Activated CD4-positive, alpha-beta T cell treated with anti-CD3 and anti-CD28 coated beads for 48 hours (primary cell): ENCODE data around the gene SPECC1.
"Not testable (repeated sequence)": the region's sequence is repeated elsewhere in the genome, so short reads cannot be mapped to it uniquely, and the experiment has no call there.

Source experiments
- DNase-seq: peaks from one replicate; pipeline ENCODE4 v3.0.0-alpha.2; 2020

Gene SPECC1

GRCh38 chr17:20009302-20010098, at the start of gene SPECC1:
Gene SPECC1, plus strand, starts transcription at chr17:20009359. Its CDS starts 87,293 bp downstream, at chr17:20096652.
- peak; percentile 90 for DNase-seq

GRCh38 chr17:19962954-19963353, 46.2 kb upstream of the SPECC1 start:
- DNase-seq, result not testable (repeated sequence)

DNA sequence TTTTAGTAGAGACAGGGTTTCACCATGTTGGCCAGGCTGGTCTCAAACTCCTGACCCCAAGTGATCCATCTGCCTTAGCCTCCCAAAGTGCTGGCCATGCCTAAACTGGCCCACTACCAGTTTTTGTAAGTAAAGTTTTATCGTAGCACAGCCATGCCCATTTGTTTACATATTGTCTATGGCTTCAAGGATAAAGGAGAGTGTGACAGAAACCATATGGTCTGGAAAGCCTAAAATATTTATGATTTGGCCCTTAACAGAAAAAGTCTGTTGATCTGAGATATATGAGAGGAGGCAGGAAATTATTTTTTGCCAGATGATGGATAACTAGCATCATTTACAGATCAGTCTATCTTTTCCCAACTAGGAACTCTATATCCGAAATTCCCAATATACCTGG, 36.0 kb upstream of the SPECC1 start:
- DNase-seq, result no peak

DNA sequence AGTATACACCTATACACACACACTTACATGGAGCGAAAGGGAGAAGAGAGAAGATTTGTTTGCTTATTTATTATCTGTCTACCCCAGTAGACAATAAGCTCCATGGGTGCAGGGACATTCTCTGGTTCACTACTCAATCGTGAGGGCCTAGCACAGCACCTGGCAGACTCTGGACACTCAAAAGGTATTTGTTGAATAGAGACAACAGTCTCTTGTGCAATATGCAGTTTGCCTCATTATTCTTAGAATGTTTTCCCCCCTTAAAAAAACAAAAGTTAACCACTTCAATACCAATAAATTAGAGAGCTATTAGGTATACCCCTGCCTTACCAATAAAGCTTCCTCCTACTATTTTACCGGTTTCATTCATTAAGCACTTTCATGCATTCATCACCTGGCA, 33.6 kb upstream of the SPECC1 start:
- no peak for DNase-seq

GRCh38 chr17:19977293-19978208, 31.6 kb upstream of the SPECC1 start, which contains the start of gene AKAP10:
Gene AKAP10, minus strand, starts transcription at chr17:19977828. Its CDS starts 149 bp downstream, at chr17:19977679.
- DNase-seq, result peak; percentile 97

DNA sequence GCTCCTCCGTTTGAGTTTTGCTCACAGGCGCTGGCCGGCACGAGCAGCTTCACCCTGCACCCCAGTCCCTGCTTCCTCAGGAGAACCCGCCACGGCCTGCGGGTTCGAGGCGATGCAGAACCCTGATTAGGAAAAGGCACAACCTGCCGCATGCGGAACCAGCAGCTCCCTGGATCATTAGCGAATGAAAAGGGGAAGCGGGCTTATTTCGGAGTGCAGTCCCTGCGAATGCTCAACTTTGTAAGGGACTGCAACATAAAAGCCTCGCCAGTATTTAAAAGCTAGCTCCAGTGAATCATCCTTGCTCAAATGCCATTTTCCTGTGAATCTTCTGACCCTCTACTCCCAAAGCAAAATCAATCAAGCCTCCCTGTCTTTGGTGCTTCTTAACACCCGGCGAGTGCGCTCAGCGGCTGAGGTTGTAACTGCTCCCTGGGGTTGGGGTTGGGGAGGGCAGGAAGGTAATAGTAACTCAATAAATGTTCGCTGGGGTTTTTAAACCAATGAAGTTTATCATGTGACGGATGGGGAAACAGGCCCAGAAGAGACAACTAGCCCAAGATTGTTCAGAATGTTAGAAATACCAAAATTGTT, 30.9 kb upstream of the SPECC1 start:
- DNase-seq, result peak; percentile 63

DNA sequence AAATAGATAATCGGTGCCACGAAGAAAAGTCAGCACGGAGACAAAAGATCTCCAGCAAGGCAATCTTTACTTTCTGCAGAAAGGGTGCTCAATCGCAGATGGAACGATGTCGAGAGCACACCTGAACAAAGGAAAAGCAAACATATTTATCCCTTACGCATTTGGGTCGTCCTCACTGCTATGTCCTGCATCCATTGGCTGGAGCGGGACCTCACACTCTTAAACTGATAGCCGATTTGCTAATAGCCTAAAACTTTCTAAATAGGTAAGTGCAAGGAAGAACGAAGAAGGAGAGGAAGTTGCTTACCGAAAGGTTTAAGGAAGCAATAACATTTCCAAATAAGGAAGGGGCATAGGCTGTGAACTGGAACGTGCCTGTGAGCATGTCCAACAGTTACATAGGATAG, 30.4 kb upstream of the SPECC1 start:
- DNase-seq, result no peak

GRCh38 chr17:19979917-19980770, 29.0 kb upstream of the SPECC1 start:
- DNase-seq, result no peak

DNA sequence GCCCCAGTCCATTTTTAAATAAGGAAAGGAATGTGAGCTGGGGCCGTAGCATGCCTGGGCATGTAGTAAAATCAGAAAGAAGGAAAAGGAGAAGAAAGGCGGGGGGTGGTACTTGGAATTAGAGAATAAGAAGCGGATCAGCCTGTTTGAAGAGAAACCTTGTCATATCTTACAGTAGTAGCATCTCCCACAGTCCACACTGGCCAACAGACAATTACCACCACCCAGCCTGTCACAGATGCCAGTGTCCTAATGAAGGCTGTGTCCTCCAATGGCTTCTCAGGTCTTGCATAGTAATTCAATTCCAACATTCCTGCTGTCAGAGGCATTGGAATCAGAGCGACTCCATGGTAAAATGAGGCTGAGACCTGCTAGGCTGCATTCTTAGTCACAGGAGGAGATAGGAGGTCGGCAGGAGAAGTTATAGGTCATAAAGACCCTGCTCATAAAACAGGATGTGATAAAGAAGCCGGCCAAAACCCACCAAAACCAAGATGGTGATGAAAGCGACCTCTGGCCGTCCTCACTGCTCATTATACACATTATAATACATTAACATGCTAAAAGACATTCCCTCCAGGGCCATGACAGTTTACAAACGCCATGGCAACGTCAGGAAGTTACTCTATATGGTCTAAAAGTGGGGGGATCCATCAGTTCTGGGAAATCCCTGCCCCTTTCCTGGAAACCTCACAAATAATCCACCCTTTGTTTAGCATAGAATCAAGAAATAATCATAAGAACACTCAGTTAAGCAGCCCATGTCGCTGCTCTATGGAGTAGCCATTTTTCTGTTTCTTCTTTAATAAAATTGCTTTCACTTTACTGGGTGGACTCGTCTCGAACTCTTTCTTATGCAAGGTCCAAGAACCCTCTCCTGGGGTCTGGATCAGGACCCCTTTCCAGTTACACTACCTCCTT, 22.0 kb upstream of the SPECC1 start:
- DNase-seq, result no peak

DNA sequence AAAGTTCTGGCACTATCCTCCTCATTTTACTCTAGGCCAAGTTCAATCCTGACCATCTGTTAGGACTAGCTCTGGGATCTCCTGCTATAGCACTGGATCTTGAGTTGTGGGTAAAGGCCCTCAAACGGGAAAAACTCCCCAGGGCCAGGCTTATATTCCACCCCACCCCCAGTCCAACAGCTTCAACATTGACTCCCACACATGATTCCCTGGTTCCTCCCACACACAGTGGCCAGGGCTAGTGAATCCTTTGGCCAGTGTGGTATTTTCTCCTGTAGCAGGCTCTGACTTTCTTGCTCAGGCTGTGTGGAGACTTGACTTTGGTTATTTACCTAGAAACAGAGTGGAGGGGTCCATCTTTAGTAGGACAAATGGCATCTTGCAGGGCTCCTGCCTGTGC, 21.3 kb upstream of the SPECC1 start:
- no peak for DNase-seq

DNA sequence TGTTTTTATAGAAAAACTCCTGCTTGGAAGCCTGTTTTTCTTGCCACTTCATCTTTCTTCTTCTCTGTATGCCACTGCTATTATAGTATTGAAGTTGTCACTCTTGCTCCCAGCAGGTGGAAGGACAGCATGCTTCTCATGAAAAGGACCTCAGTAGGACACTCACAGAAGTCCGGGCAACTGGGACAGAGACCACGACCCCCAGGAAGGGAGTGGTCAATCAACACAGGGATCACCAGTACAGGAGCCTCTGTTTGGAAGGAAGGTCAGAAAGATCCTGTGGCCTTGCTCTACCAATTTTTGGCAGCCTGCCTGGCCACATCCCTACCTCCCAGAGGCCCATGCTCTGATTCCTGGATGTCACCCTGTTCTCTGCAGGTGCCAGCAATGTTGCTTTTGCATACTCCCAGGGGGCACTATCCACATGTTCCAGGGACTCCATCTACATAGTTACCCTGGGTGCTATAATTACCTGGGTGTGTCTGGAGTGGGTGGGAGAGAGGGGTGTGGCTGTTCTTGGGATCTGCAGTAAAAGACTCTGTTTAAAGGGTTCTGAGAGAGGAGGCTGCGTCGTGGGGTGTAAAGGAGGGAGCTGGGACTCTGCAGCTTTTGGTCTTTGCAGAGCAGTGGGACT, 17.8 kb upstream of the SPECC1 start:
- DNase-seq, result no peak

GRCh38 chr17:19992803-19993713, 16.1 kb upstream of the SPECC1 start:
- peak; percentile 87 for DNase-seq

DNA sequence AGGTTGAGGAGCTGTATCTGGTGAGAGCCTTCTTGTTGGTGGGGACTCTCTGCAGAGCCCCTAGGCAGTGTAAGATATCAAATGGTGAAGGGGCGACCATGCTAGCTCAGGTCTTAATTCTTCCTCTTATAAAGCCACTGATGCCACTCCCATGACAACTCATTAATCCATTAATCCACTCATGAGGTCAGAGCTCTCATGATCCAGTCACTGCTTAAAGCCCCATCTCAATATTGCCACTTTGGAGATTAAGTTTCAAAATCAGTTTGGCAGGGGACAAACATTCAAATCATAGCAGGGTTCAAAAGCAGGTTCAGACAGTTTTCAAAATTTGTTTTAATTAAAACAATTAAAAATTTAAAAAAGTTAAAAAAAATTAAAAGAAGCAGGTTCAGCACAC, 13.1 kb upstream of the SPECC1 start:
- no peak for DNase-seq

DNA sequence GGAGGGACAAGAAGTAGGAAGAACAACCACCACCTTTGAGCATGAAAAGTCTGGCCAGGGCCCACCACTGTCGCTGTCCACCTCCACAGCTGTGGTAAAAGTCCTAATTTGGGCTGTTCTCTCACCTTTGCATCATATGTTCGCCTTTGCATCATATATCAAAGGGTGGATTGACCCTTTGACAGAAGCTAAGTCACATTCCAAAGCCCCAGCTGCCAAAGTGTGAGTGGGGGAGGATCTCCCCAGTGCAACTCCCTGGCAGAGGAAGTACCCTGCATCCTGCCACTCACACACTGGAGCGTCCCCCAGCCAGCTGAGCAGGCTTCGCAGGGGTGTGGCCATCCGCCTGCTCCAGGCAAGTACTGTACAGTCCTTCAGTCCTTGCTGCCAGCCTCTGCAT, 12.7 kb upstream of the SPECC1 start:
- DNase-seq, result no peak

- DNase-seq, result peak; percentile 24
Observed at GRCh38 chr17:20008242-20009051, 712 bp upstream of the SPECC1 start.

DNA sequence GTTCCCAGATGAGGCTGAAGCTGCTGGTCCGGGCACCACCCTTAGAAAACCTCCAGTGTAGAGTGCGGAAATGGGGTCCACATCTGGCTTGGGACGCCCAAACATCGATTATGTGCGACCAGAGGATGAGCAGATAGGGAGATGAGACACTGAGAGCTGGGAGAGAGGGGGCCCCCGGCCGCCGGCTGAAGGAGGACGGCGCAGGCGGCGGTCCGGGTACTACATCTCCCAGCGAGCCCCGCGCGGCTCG, 182 bp upstream of the SPECC1 start:
- no peak for DNase-seq

DNA sequence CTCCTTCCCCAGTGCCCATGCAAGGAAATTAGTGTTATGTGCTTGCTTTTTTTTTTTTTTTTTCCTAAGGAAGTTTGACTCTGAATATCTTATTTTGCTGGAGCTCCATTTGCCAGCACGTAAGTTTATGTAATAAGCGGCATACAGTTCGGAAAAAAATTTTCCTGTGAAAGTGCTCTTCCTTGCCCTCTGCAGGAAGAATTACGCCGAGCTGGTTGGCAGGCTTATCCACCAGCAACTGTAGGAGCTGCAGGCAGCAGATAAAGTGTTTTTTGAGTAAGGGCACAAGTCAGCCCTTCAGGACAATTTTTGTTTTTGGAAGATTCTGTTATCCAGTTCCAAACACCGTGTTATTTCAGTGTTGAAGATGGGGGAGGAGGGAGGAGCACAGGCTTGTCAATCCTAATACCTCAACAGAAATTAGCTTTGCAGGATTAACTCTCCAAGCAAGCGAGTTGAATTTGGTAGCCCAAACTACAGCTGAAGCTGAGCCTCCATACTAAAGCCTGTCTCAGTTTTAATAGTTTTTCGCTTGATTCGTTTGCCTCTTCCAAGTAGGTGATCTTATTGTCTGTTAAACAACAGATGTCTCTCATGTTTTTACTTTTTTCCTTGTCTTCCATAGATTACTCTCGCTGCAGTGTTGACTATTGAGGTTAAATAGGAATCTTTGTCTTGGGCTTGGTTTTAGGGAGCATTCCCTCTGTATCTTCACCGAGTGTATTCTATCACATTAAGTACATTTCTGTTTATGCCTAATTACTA, 1.1 kb downstream of the SPECC1 start:
- no peak for DNase-seq

DNA sequence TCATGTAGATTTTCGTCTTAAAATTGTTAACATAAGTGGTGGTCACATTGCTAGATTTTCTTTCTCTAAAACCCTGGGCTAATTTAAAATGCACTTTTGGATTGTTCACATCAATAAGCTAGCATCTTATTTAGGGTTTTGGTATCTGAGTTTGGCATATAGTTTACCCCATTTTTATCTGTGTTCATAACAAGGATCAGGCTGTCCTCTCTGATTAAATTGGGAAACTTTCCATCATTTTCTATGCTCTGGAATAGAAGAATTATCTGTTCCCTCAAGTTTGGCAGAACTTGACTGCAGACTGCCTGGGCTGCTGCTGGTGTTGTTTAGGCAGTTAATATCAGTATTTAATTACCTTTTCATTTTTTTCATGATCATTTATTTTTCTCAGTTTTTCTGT, 1.8 kb downstream of the SPECC1 start:
- no peak for DNase-seq
